22Rv1 (cell line): Measurements from ENCODE around the gene IRS2.

Experiments
- CTCF ChIP-seq: fragments of 450-650 bp; IDR thresholded peaks from 2 replicates; pipeline ENCODE4 v1.5.1; 2017; ENCODE audit warnings: mild to moderate bottlenecking
- ZFX ChIP-seq: fragments of 450-650 bp; IDR thresholded peaks from 2 replicates; pipeline ENCODE4 v1.6.1; 2017; ENCODE audit warnings: antibody characterized with exemption, borderline replicate concordance

GRCh38 chr13:109724603-109725002 is 61.8 kb downstream of the IRS2 start:
- no peak for TF ChIP-seq CTCF
- no peak for TF ChIP-seq ZFX
